Parathyroid adenoma (tissue), 2 donors: ENCODE data around the gene NOL4L.

Experiments used
- H2AFZ ChIP-seq: fragments of 300-600 bp; sonication (generic); one replicate; pipeline ENCODE4 v1.7.0; 2017; ENCODE audit warnings: antibody characterized with exemption, mild to moderate bottlenecking
- H3K27ac ChIP-seq: fragments of 300-600 bp; sonication (generic); one replicate; pipeline ENCODE4 v1.7.0; 2017
- H3K27me3 ChIP-seq: fragments of 300-600 bp; sonication (generic); one replicate; pipeline ENCODE4 v1.7.0; 2017; ENCODE audit warnings: low read length; ENCODE audit not compliant: control insufficient read depth, insufficient read depth
- H3K36me3 ChIP-seq: fragments of 300-600 bp; sonication (generic); one replicate; pipeline ENCODE4 v1.7.0; 2017; ENCODE audit warnings: low read length; ENCODE audit not compliant: control insufficient read depth, insufficient read depth
- H3K4me1 ChIP-seq: fragments of 300-600 bp; sonication (generic); one replicate; pipeline ENCODE4 v1.7.0; 2017; ENCODE audit warnings: control low read depth
- H3K4me2 ChIP-seq: fragments of 300-600 bp; sonication (generic); one replicate; pipeline ENCODE4 v1.7.0; 2017; ENCODE audit warnings: low read length
- H3K4me3 ChIP-seq: fragments of 300-600 bp; sonication (generic); one replicate; pipeline ENCODE4 v1.7.0; 2017; ENCODE audit warnings: low read depth, low read length
- H3K79me2 ChIP-seq: fragments of 300-600 bp; sonication (generic); one replicate; pipeline ENCODE4 v1.7.0; 2017; ENCODE audit warnings: control low read depth
- H3K9ac ChIP-seq: fragments of 300-600 bp; sonication (generic); one replicate; pipeline ENCODE4 v1.7.0; 2017; ENCODE audit warnings: mild to moderate bottlenecking
- H3K9me3 ChIP-seq: fragments of 300-600 bp; sonication (generic); one replicate; pipeline ENCODE4 v1.7.0; 2017; ENCODE audit warnings: low read length; ENCODE audit not compliant: control insufficient read depth
- TF ChIP-seq, protein P1 (sequence below): fragments of 300-600 bp; sonication (generic); IDR thresholded peaks from one replicate; pipeline ENCODE4 v1.7.0; 2017; ENCODE audit warnings: antibody characterized with exemption, mild to moderate bottlenecking
- donor health status: primary hyperparathyroidism.

NOL4L gene

DNA sequence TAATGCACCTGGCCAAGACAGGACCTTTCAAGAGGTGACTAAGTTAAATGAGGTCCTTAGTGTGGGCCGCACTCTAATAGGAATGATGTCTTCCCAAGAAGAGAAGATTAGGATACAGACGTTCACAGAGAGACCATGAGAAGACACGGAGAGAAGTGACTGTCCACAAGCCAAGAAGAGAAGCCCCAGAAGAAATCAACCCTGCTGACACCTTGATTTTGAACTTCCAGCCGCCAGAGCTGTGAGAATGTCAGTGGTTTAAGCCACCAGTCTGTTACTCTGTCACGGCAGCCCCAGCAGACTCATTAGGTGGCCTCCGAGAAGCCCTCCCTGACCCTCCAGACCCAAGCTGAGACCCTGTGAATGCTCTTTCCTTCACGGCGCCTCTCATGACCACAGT is 29.5 kb downstream of the NOL4L start:
- H3K79me2 ChIP-seq, result peaks cover 33% of the 10 kb centered on the region
- no peaks in the 10 kb centered on the region for H3K27me3 ChIP-seq
- H3K36me3 ChIP-seq, result no peaks in the 10 kb centered on the region
- no peaks in the 10 kb centered on the region for H3K9me3 ChIP-seq
- TF ChIP-seq, protein P1, sequence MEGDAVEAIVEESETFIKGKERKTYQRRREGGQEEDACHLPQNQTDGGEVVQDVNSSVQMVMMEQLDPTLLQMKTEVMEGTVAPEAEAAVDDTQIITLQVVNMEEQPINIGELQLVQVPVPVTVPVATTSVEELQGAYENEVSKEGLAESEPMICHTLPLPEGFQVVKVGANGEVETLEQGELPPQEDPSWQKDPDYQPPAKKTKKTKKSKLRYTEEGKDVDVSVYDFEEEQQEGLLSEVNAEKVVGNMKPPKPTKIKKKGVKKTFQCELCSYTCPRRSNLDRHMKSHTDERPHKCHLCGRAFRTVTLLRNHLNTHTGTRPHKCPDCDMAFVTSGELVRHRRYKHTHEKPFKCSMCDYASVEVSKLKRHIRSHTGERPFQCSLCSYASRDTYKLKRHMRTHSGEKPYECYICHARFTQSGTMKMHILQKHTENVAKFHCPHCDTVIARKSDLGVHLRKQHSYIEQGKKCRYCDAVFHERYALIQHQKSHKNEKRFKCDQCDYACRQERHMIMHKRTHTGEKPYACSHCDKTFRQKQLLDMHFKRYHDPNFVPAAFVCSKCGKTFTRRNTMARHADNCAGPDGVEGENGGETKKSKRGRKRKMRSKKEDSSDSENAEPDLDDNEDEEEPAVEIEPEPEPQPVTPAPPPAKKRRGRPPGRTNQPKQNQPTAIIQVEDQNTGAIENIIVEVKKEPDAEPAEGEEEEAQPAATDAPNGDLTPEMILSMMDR, result no peak
- H3K4me2 ChIP-seq, result no peak overlapping the region
- H3K27ac ChIP-seq, result no peak overlapping the region
- no peak overlapping the region for H3K9ac ChIP-seq
- no peak overlapping the region for H3K4me3 ChIP-seq
- no peak overlapping the region for H2AFZ ChIP-seq
- H3K4me1 ChIP-seq, result no peaks in the 10 kb centered on the region

DNA sequence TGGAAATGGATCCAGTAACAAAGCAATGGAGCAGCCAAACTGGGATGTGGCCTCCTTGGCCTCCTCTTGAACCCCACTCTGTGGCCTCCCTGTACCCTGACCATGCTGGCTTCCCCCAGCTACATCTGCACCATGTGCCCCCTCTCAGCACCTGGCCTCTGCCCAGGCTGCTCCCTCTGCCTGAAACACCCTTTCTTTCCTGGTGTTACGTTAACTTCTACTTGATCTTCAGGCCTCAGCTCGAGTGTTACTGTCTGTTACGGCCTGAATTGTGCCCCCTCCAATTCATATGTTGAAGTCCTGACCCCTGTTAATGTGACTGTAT is 30.2 kb downstream of the NOL4L start:
- H3K9ac ChIP-seq, result no peak overlapping the region
- TF ChIP-seq, protein P1, result no peak

DNA sequence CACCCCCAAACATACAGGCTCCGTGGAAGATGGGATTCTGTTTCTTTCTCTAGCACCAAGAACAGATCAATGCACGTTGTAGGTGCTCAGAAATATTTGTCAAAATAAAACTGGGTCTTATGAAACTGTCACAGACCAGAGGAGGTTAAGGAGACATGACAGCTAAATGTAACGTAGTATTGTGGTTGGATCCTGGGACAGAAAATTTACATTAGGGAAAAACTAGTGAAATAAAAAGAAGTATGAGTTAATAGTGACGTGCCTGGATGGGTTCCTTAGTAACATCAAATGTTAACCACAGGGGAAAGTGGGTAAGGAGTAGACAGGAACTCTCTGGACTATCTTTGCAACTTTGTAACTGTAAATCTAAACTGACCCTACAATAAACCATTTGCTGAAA is 31.5 kb downstream of the NOL4L start:
- H3K27me3 ChIP-seq, result no peaks in the 10 kb centered on the region
- H3K4me3 ChIP-seq, result no peak overlapping the region
- no peaks in the 10 kb centered on the region for H3K36me3 ChIP-seq
- H3K79me2 ChIP-seq, result peaks cover 25% of the 10 kb centered on the region
- H3K27ac ChIP-seq, result no peak overlapping the region
- H3K9ac ChIP-seq, result no peak overlapping the region
- H3K9me3 ChIP-seq, result no peaks in the 10 kb centered on the region
- H2AFZ ChIP-seq, result no peak overlapping the region
- no peak overlapping the region for H3K4me2 ChIP-seq
- TF ChIP-seq, protein P1, result no peak
- H3K4me1 ChIP-seq, result peaks cover under 1% of the 10 kb centered on the region

More for the DNA sequence above, 30.2 kb downstream of the NOL4L start:
- Histone ChIP-seq H3K4me2 (no peak overlapping the region), H3K27ac (no peak overlapping the region), H3K27me3 (no peaks in the 10 kb centered on the region), H3K79me2 (peaks cover 31% of the 10 kb centered on the region), H3K36me3 (no peaks in the 10 kb centered on the region), H3K4me1 (no peaks in the 10 kb centered on the region), H3K9me3 (no peaks in the 10 kb centered on the region), H3K4me3 (no peak overlapping the region), H2AFZ (no peak overlapping the region)

DNA sequence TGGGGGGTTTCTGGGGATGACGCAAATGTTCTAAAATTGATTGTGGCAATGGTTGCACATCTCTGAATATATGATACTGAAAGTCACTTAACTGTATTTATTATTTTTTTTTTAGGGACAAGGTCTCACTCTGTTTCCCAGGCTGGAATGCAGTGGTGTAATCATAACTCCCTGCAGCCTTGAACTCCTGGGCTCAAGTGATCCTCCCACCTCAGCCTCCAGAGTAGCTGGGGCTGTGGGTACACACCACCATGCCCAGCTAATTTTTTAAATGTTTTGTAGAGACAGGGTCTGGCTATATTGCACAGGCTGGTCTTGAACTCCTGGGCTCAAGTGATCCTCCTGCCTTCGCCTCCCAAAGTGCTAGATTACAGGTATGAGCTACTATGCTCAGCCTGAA is 33.4 kb downstream of the NOL4L start:
- H2AFZ ChIP-seq, result no peak overlapping the region
- no peak overlapping the region for H3K4me2 ChIP-seq
- H3K27ac ChIP-seq, result no peak overlapping the region
- H3K79me2 ChIP-seq, result peaks cover 16% of the 10 kb centered on the region
- no peaks in the 10 kb centered on the region for H3K36me3 ChIP-seq
- H3K4me1 ChIP-seq, result peaks cover 9% of the 10 kb centered on the region
- H3K27me3 ChIP-seq, result no peaks in the 10 kb centered on the region
- H3K9ac ChIP-seq, result no peak overlapping the region
- TF ChIP-seq, protein P1, result no peak
- H3K9me3 ChIP-seq, result no peaks in the 10 kb centered on the region
- no peak overlapping the region for H3K4me3 ChIP-seq

DNA sequence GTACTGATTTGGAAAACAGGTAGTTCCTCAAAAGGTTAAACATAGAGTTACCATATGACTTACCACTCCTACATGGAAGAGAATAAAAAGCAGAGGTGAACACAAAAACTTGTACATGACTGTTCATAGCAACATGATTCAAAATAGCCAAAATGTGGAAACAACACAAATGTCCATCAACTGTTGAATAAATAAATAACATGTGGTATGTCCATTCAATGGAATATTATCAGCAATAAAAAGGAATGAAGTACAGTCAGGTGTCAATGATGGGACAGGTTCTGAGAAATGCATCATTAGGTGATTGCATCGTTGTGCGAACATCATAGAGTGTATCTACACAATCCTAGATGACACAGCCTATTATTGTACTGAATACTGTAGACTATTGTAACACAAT is 35.3 kb downstream of the NOL4L start:
- H3K79me2 ChIP-seq, result peaks cover 3% of the 10 kb centered on the region
- TF ChIP-seq, protein P1, result no peak
- H3K36me3 ChIP-seq, result no peaks in the 10 kb centered on the region
- no peak overlapping the region for H3K27ac ChIP-seq
- H3K27me3 ChIP-seq, result no peaks in the 10 kb centered on the region
- no peak overlapping the region for H3K4me3 ChIP-seq
- H3K4me1 ChIP-seq, result peaks cover 9% of the 10 kb centered on the region
- no peaks in the 10 kb centered on the region for H3K9me3 ChIP-seq
- no peak overlapping the region for H3K4me2 ChIP-seq
- no peak overlapping the region for H2AFZ ChIP-seq
- H3K9ac ChIP-seq, result no peak overlapping the region
